NB4 (cell line): ENCODE data around the gene TOM1L2.

Source experiments
- POLR2A ChIP-seq: IDR thresholded peaks from 2 replicates; pipeline ENCODE4 v1.6.1; 2011; ENCODE audit warnings: mild to moderate bottlenecking; ENCODE audit not compliant: insufficient read length; ENCODE audit errors: extremely low read depth
- TF ChIP-seq, protein P1 (sequence below): IDR thresholded peaks from one replicate; pipeline ENCODE4 v1.5.1; 2012; ENCODE audit warnings: low read depth, low read length

- TF ChIP-seq, protein P1, sequence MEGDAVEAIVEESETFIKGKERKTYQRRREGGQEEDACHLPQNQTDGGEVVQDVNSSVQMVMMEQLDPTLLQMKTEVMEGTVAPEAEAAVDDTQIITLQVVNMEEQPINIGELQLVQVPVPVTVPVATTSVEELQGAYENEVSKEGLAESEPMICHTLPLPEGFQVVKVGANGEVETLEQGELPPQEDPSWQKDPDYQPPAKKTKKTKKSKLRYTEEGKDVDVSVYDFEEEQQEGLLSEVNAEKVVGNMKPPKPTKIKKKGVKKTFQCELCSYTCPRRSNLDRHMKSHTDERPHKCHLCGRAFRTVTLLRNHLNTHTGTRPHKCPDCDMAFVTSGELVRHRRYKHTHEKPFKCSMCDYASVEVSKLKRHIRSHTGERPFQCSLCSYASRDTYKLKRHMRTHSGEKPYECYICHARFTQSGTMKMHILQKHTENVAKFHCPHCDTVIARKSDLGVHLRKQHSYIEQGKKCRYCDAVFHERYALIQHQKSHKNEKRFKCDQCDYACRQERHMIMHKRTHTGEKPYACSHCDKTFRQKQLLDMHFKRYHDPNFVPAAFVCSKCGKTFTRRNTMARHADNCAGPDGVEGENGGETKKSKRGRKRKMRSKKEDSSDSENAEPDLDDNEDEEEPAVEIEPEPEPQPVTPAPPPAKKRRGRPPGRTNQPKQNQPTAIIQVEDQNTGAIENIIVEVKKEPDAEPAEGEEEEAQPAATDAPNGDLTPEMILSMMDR: no peak
- no peak for TF ChIP-seq POLR2A
Measured at GRCh38 chr17:17830740-17831207, 141.4 kb downstream of the TOM1L2 start.
